K562 (cell line): ENCODE measurements around the gene USP32. TPM values are rescaled to one million over a fixed set of nuclear protein-coding genes. Genes with fewer than 3 reads are reported as not detected.

Experiments
- ASH1L ChIP-seq: fragments of 450-650 bp; IDR thresholded peaks from 2 replicates; pipeline ENCODE4 v1.6.1; 2018; ENCODE audit warnings: borderline replicate concordance, mild to moderate bottlenecking, low read depth; ENCODE audit not compliant: partially characterized antibody
- ATF7 ChIP-seq: fragments of 450-650 bp; IDR thresholded peaks from 2 replicates; pipeline ENCODE4 v1.7.1; 2014; ENCODE audit warnings: mild to moderate bottlenecking, moderate library complexity
- CCNT2 ChIP-seq: IDR thresholded peaks from 2 replicates; pipeline ENCODE4 v1.6.1; 2011; ENCODE audit warnings: borderline replicate concordance, low read depth, mild to moderate bottlenecking, moderate library complexity, mixed read lengths, low read length; ENCODE audit not compliant: insufficient read length; ENCODE audit errors: extremely low read depth
- CREM ChIP-seq: IDR thresholded peaks from 2 replicates; pipeline ENCODE4 v1.6.1; 2014; ENCODE audit warnings: antibody characterized with exemption, low read depth
- GTF2A2 ChIP-seq: IDR thresholded peaks from 2 replicates; pipeline ENCODE4 v1.6.1; 2016; ENCODE audit warnings: mild to moderate bottlenecking, missing genetic modification characterization, missing compliant biosample characterization
- KAT7 ChIP-seq: sonication (generic); formaldehyde crosslinking; IDR thresholded peaks from 2 replicates; pipeline ENCODE4 v1.8.0; 2022; ENCODE audit warnings: missing genetic modification reagents, mild to moderate bottlenecking, borderline replicate concordance
- MAFF ChIP-seq: IDR thresholded peaks from 2 replicates; pipeline ENCODE4 v1.6.1; 2012; ENCODE audit warnings: low read length, improper control_type of control experiment
- NR2C2 ChIP-seq, 2 experiments: fragments of 200-800 bp in 1 of 2; sonication (Bioruptor generic) in 1 of 2; sonication (generic) in 1 of 2; formaldehyde crosslinking in 1 of 2; IDR thresholded peaks; 2 replicates each; pipeline versions ENCODE4 v1.6.1 to v1.8.0; 2016 to 2022; ENCODE audit warnings: mild to moderate bottlenecking in 1 of 2, missing compliant biosample characterization in 1 of 2, missing genetic modification characterization in 1 of 2, missing genetic modification reagents in 1 of 2
- PHF21A ChIP-seq: fragments of 450-650 bp; IDR thresholded peaks from 2 replicates; pipeline ENCODE4 v1.6.1; 2017; ENCODE audit warnings: low read depth, borderline replicate concordance
- RBBP5 ChIP-seq: fragments of 200-600 bp; sonication (generic); IDR thresholded peaks from 2 replicates; pipeline ENCODE4 v1.6.1; 2012; ENCODE audit warnings: borderline replicate concordance, mild to moderate bottlenecking, low read length, control low read depth, inconsistent platforms; ENCODE audit not compliant: insufficient read depth, poor library complexity, severe bottlenecking
- STAT5B ChIP-seq: fragments of 250-450 bp; sonication (Bioruptor Pico); IDR thresholded peaks from 2 replicates; pipeline ENCODE4 v1.8.0; 2021; ENCODE audit warnings: mild to moderate bottlenecking, inconsistent platforms
- TCF7L2 ChIP-seq: fragments of 150-350 bp; IDR thresholded peaks from 2 replicates; pipeline ENCODE4 v1.6.1; 2016; ENCODE audit warnings: low read depth, mild to moderate bottlenecking, low read length, moderate library complexity
- TEAD1 ChIP-seq, 2 experiments: fragments of 450-650 bp in 1 of 2; sonication (generic) in 1 of 2; formaldehyde crosslinking; IDR thresholded peaks; 2 replicates each; pipeline versions ENCODE4 v1.4.0 to v1.8.0; 2020 to 2022; ENCODE audit warnings: mild to moderate bottlenecking in 2 of 2, missing genetic modification reagents in 1 of 2
- ZBTB1 ChIP-seq: sonication (generic); formaldehyde crosslinking; IDR thresholded peaks from 2 replicates; pipeline ENCODE4 v1.8.1; 2023; ENCODE audit warnings: missing genetic modification reagents, low read depth, mild to moderate bottlenecking, borderline replicate concordance
- ZKSCAN3 ChIP-seq: fragments of 250-450 bp; sonication (Bioruptor Pico); IDR thresholded peaks from 2 replicates; pipeline ENCODE4 v1.4.0; 2020
- ZNF165 ChIP-seq: fragments of 250-450 bp; sonication (Bioruptor Pico); IDR thresholded peaks from 2 replicates; pipeline ENCODE4 v1.4.0; 2020; ENCODE audit warnings: borderline replicate concordance
- ZNF324 ChIP-seq: fragments of 250-450 bp; sonication (Bioruptor Pico); IDR thresholded peaks from 2 replicates; pipeline ENCODE4 v1.4.0; 2020; ENCODE audit warnings: mild to moderate bottlenecking
- ZNF398 ChIP-seq: fragments of 250-450 bp; sonication (Bioruptor Pico); IDR thresholded peaks from 2 replicates; pipeline ENCODE4 v1.8.0; 2021; ENCODE audit warnings: moderate library complexity, mild to moderate bottlenecking, inconsistent platforms
- ZNF436 ChIP-seq: fragments of 250-450, 450-650 bp; sonication (Bioruptor Pico); formaldehyde crosslinking; IDR thresholded peaks from 2 replicates; pipeline ENCODE4 v1.7.0; 2020; ENCODE audit warnings: mild to moderate bottlenecking
- ZNF76 ChIP-seq: fragments of 250-450 bp; sonication (Bioruptor Pico); IDR thresholded peaks from 2 replicates; pipeline ENCODE4 v1.4.0; 2020; ENCODE audit warnings: mild to moderate bottlenecking, moderate library complexity, borderline replicate concordance
- ZSCAN29 ChIP-seq: fragments of 450-650 bp; IDR thresholded peaks from 2 replicates; pipeline ENCODE4 v1.6.1; 2017
- polyA plus RNA-seq, 8 experiments: library from polyadenylated mRNA; depleted of rRNA in 4 of 8; stranded (reverse) in 5 of 8; unstranded in 3 of 8; fragments of >200 nt; fragmentation: Nextera tagmentation in 2 of 8; fragmentation: Illumina TruSeq in 1 of 8; extraction: Ambion mirVana in 2 of 8; extraction: Trizol in 1 of 8; gene quantifications; 2 replicates each; pipeline versions ENCODE4 v1.2.1 to v1.2.3, GENCODE V29; 2011 to 2014; ENCODE audit warnings: inconsistent platforms in 1 of 8, missing spikeins in 1 of 8
- total RNA-seq, 7 experiments: library from RNA; depleted of rRNA in 6 of 7; stranded (reverse); fragments of >200 nt in 6 of 7; fragmentation: Illumina TruSeq in 2 of 7; extraction: Trizol in 2 of 7; gene quantifications; 2 replicates each; pipeline versions ENCODE4 v1.2.1 to v1.2.3, GENCODE V29; 2011 to 2021; ENCODE audit warnings: low replicate concordance in 1 of 7
- TF ChIP-seq, protein P1 (sequence below): fragments of 450-650 bp; IDR thresholded peaks from 2 replicates; pipeline ENCODE4 v1.6.1; 2017; ENCODE audit warnings: antibody characterized with exemption, mild to moderate bottlenecking
- TF ChIP-seq, protein P2 (sequence below): fragments of 250-450 bp; sonication (Bioruptor Pico); IDR thresholded peaks from 2 replicates; pipeline ENCODE4 v1.5.0; 2020; ENCODE audit warnings: mild to moderate bottlenecking

The USP32 gene
- total and polyA plus RNA-seq, 9 of the 15 experiments (the other 6 are each of a cell fraction or from before 2014, with no cell fraction given) = 18.0 to 69.3 (median 47.1) TPM

DNA sequence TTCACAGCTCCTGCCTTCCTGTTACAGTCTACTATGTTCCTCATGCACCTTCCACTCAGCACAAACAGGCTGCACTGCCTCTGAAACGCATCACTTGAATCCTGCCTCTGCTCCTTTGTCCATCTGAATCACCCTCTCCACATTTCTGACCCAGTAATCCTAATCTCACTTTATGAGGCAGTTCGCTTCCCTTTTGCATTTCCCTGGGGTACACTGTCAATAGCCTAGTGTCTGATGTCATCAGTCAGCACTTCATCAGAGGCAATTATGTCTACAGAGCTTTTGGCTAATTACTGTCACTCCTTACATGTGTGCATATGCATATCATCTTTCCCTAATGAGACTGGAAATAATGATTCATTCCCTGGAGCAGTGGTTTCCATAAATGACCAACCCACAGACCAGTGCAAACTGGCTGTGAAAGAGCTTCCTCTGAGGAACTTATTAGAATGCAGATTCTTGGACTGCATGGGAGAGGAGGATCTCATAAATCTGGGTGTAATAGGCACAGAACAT is 218.6 kb downstream of the USP32 start (continued):
- TF ChIP-seq CREM (peak; percentile 60), GTF2A2 (tag) (no peak), PHF21A (no peak), ZKSCAN3 (no peak), ZSCAN29 (no peak), ZNF398 (CRISPR knock-in tag) (no peak), TCF7L2 (no peak), ZNF436 (CRISPR knock-in tag) (no peak), ASH1L (no peak), STAT5B (CRISPR knock-in tag) (no peak), NR2C2 (CRISPR knock-in tag; IDR thresholded peaks at IDR 0.05) (no peak), NR2C2 (tag; IDR thresholded peaks at IDR 0.05) (no peak), RBBP5 (no peak), ZNF76 (CRISPR knock-in tag) (no peak), ZBTB1 (CRISPR knock-in tag) (no peak), ATF7 (peak; percentile 59), KAT7 (no peak), MAFF (no peak), TEAD1 (CRISPR knock-in tag; IDR thresholded peaks at IDR 0.05) (no peak), ZNF165 (CRISPR knock-in tag) (no peak), CCNT2 (no peak), ZNF324 (CRISPR knock-in tag) (no peak)
- TF ChIP-seq, protein P1, sequence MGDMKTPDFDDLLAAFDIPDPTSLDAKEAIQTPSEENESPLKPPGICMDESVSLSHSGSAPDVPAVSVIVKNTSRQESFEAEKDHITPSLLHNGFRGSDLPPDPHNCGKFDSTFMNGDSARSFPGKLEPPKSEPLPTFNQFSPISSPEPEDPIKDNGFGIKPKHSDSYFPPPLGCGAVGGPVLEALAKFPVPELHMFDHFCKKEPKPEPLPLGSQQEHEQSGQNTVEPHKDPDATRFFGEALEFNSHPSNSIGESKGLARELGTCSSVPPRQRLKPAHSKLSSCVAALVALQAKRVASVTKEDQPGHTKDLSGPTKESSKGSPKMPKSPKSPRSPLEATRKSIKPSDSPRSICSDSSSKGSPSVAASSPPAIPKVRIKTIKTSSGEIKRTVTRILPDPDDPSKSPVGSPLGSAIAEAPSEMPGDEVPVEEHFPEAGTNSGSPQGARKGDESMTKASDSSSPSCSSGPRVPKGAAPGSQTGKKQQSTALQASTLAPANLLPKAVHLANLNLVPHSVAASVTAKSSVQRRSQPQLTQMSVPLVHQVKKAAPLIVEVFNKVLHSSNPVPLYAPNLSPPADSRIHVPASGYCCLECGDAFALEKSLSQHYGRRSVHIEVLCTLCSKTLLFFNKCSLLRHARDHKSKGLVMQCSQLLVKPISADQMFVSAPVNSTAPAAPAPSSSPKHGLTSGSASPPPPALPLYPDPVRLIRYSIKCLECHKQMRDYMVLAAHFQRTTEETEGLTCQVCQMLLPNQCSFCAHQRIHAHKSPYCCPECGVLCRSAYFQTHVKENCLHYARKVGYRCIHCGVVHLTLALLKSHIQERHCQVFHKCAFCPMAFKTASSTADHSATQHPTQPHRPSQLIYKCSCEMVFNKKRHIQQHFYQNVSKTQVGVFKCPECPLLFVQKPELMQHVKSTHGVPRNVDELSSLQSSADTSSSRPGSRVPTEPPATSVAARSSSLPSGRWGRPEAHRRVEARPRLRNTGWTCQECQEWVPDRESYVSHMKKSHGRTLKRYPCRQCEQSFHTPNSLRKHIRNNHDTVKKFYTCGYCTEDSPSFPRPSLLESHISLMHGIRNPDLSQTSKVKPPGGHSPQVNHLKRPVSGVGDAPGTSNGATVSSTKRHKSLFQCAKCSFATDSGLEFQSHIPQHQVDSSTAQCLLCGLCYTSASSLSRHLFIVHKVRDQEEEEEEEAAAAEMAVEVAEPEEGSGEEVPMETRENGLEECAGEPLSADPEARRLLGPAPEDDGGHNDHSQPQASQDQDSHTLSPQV = no peak
- TF ChIP-seq, protein P2, sequence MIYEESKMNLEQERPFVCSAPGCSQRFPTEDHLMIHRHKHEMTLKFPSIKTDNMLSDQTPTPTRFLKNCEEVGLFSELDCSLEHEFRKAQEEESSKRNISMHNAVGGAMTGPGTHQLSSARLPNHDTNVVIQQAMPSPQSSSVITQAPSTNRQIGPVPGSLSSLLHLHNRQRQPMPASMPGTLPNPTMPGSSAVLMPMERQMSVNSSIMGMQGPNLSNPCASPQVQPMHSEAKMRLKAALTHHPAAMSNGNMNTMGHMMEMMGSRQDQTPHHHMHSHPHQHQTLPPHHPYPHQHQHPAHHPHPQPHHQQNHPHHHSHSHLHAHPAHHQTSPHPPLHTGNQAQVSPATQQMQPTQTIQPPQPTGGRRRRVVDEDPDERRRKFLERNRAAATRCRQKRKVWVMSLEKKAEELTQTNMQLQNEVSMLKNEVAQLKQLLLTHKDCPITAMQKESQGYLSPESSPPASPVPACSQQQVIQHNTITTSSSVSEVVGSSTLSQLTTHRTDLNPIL (CRISPR knock-in tag) = no peak
